ENCODE measurements around the gene TCEA2.

GRCh38 chr20:64030371-64031134 is 32.4 kb upstream of the TCEA2 start:
- TF ChIP-seq POLR2A (IDR thresholded peaks at IDR 0.05; ENCODE audit: low read length) (no peak), GATA1 (IDR thresholded peaks at IDR 0.05; ENCODE audit: low read depth, low read length) (no peak)

All from erythroblast (primary cell).